K562 (cell line): ENCODE data around the gene PTCH2. TPM values are rescaled to one million over a fixed set of nuclear protein-coding genes. Genes with fewer than 3 reads are reported as not detected.
A peak's percentile ranks its signal among the peaks of the same experiment; 100 is the strongest.

ENCODE experiments used
- CREBBP ChIP-seq: IDR thresholded peaks from one replicate; pipeline ENCODE4 v1.6.1; 2012; ENCODE audit warnings: low read depth, mild to moderate bottlenecking, control low read depth, inconsistent platforms, low read length
- DACH1 ChIP-seq: fragments of 450-650 bp; IDR thresholded peaks from 2 replicates; pipeline ENCODE4 v1.6.1; 2018; ENCODE audit not compliant: partially characterized antibody
- DNMT1 ChIP-seq: fragments of 450-650 bp; IDR thresholded peaks from 2 replicates; pipeline ENCODE4 v1.6.1; 2016; ENCODE audit warnings: antibody characterized with exemption, mild to moderate bottlenecking
- EGR1 ChIP-seq: fragments of 450-650 bp; conservative IDR thresholded peaks from 2 replicates; pipeline ENCODE4 v1.6.1; 2017; ENCODE audit warnings: mild to moderate bottlenecking
- ELF1 ChIP-seq: fragments of 200-800 bp; sonication (Bioruptor generic); IDR thresholded peaks from 2 replicates; pipeline ENCODE4 v1.6.1; 2016; ENCODE audit warnings: missing genetic modification characterization, missing compliant biosample characterization
- FOXJ2 ChIP-seq: fragments of 200-800 bp; sonication (Bioruptor generic); IDR thresholded peaks from 2 replicates; pipeline ENCODE4 v1.6.1; 2016; ENCODE audit warnings: missing genetic modification characterization, missing compliant biosample characterization
- GTF2E2 ChIP-seq: fragments of 200-800 bp; sonication (Bioruptor generic); IDR thresholded peaks from 2 replicates; pipeline ENCODE4 v1.6.1; 2016; ENCODE audit warnings: missing genetic modification characterization, missing compliant biosample characterization
- HNRNPK ChIP-seq: fragments of 200-400 bp; formaldehyde crosslinking; IDR thresholded peaks from one replicate; pipeline ENCODE4 v1.6.1; 2018; ENCODE audit warnings: mild to moderate bottlenecking, low read depth, low read length; ENCODE audit not compliant: poor library complexity, severe bottlenecking
- KAT7 ChIP-seq: sonication (generic); formaldehyde crosslinking; IDR thresholded peaks from 2 replicates; pipeline ENCODE4 v1.8.0; 2022; ENCODE audit warnings: missing genetic modification reagents, mild to moderate bottlenecking, borderline replicate concordance
- KLF10 ChIP-seq: fragments of 250-450 bp; sonication (Bioruptor Pico); IDR thresholded peaks from 2 replicates; pipeline ENCODE4 v1.6.1; 2021; ENCODE audit warnings: matching md5 sums
- PHTF2 ChIP-seq: fragments of 250-450 bp; sonication (Bioruptor Pico); IDR thresholded peaks from 2 replicates; pipeline ENCODE4 v1.5.0; 2021; ENCODE audit warnings: mild to moderate bottlenecking
- SIN3A ChIP-seq, 2 experiments: fragments of 150-350 bp in 1 of 2; IDR thresholded peaks; 2 replicates each; pipeline ENCODE4 v1.6.1; 2011 to 2016; ENCODE audit warnings: borderline replicate concordance in 2 of 2, low read depth in 2 of 2, low read length in 2 of 2, mild to moderate bottlenecking in 2 of 2, moderate library complexity in 2 of 2; ENCODE audit not compliant: control insufficient read depth in 1 of 2
- SMARCA5 ChIP-seq: fragments of 450-650 bp; IDR thresholded peaks from 2 replicates; pipeline ENCODE4 v1.6.1; 2016
- ZNF146 ChIP-seq: IDR thresholded peaks from one replicate; pipeline ENCODE4 v1.6.1; 2018; ENCODE audit warnings: missing compliant biosample characterization; ENCODE audit not compliant: unreplicated experiment
- polyA plus RNA-seq, 8 experiments: library from polyadenylated mRNA; depleted of rRNA in 4 of 8; stranded (reverse) in 5 of 8; unstranded in 3 of 8; fragments of >200 nt; fragmentation: Nextera tagmentation in 2 of 8; fragmentation: Illumina TruSeq in 1 of 8; extraction: Ambion mirVana in 2 of 8; extraction: Trizol in 1 of 8; gene quantifications; 2 replicates each; pipeline versions ENCODE4 v1.2.1 to v1.2.3, GENCODE V29; 2011 to 2014; ENCODE audit warnings: inconsistent platforms in 1 of 8, missing spikeins in 1 of 8
- total RNA-seq, 7 experiments: library from RNA; depleted of rRNA in 6 of 7; stranded (reverse); fragments of >200 nt in 6 of 7; fragmentation: Illumina TruSeq in 2 of 7; extraction: Trizol in 2 of 7; gene quantifications; 2 replicates each; pipeline versions ENCODE4 v1.2.1 to v1.2.3, GENCODE V29; 2011 to 2021; ENCODE audit warnings: low replicate concordance in 1 of 7
- TF ChIP-seq, protein P1 (sequence below): sonication (generic); formaldehyde crosslinking; IDR thresholded peaks from 2 replicates; pipeline ENCODE4 v1.8.0; 2022; ENCODE audit warnings: mild to moderate bottlenecking, low read depth, missing genetic modification reagents
- TF ChIP-seq, protein P2 (sequence below), 2 experiments: IDR thresholded peaks; 2 replicates each; pipeline ENCODE4 v1.6.1; 2011; ENCODE audit warnings: borderline replicate concordance in 1 of 2, control low read depth in 1 of 2, low read depth in 1 of 2, low read length in 1 of 2, mild to moderate bottlenecking in 1 of 2, mixed read lengths in 1 of 2, moderate library complexity in 1 of 2; ENCODE audit not compliant: insufficient read depth in 1 of 2, insufficient read length in 1 of 2, poor library complexity in 1 of 2, severe bottlenecking in 1 of 2; ENCODE audit errors: extremely low read depth in 1 of 2
- TF ChIP-seq, protein P3 (sequence below): fragments of 250-450 bp; sonication (Bioruptor Pico); IDR thresholded peaks from 2 replicates; pipeline ENCODE4 v1.4.0; 2020; ENCODE audit warnings: mild to moderate bottlenecking
- TF ChIP-seq, protein P4 (sequence below): fragments of 450-650 bp; IDR thresholded peaks from 2 replicates; pipeline ENCODE4 v1.6.1; 2016; ENCODE audit warnings: mild to moderate bottlenecking

Gene PTCH2
- total and polyA plus RNA-seq, 9 of the 15 experiments (the other 6 are each of a cell fraction or from before 2014, with no cell fraction given), result 0.15 to 27.3 (median 0.48) TPM; not detected in 1

DNA sequence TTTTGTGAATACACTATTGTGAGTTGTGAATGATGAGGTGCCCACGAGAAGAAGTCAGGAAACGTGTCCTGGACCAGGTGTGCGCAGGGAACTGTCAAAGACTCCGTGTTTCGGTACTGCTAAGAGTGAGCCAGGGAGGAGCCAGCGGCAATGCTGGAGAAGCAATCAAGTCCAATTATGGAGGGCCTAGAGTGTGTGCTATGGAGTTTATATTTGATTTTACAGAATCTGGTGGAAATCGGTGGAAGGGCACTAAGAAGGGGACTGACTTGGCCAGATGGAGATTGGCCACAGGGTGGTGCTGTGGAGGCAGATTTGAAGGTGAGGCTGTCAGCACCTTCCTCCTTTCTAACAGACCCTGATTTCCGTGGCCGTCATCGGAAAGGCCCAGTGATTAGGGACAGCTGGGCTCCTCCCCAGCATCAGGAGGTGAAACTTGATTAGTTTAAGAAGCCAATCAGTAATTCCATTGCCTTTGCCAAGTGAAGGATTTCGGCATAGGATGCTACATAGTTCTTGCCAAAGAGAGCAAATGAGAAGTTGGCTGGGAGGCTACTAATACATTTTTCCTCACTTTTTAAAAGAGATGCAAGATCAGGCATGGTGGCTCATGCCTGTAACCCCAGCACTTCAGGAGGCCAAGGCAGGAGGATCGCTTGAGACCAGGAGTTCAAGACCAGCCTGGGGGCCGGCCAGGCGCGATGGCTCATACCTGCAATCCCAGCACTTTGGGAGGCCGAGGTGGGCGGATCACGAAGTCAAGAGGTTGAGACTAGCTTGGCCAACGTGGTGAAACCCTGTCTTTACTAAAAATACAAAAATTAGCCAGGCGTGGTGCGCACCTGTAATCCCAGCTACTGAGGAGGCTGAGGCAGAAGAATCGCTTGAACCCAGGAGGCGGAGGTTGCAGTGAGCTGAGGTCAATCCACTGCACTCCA, 7.0 kb downstream of the PTCH2 start (continued):
- no peak for TF ChIP-seq SMARCA5
- no peak for TF ChIP-seq CREBBP
- no peak for TF ChIP-seq KLF10 (CRISPR knock-in tag)
- TF ChIP-seq, protein P1, sequence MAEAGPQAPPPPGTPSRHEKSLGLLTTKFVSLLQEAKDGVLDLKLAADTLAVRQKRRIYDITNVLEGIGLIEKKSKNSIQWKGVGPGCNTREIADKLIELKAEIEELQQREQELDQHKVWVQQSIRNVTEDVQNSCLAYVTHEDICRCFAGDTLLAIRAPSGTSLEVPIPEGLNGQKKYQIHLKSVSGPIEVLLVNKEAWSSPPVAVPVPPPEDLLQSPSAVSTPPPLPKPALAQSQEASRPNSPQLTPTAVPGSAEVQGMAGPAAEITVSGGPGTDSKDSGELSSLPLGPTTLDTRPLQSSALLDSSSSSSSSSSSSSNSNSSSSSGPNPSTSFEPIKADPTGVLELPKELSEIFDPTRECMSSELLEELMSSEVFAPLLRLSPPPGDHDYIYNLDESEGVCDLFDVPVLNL (CRISPR knock-in tag), result no peak
- TF ChIP-seq SIN3A (IDR thresholded peaks at IDR 0.05; ENCODE audit: borderline replicate concordance in 2 of 2, control insufficient read depth in 1 of 2, low read depth in 2 of 2, low read length in 2 of 2), result no peak
- TF ChIP-seq, protein P2, sequence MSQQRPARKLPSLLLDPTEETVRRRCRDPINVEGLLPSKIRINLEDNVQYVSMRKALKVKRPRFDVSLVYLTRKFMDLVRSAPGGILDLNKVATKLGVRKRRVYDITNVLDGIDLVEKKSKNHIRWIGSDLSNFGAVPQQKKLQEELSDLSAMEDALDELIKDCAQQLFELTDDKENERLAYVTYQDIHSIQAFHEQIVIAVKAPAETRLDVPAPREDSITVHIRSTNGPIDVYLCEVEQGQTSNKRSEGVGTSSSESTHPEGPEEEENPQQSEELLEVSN (IDR thresholded peaks at IDR 0.05; ENCODE audit: borderline replicate concordance in 1 of 2, extremely low read depth in 1 of 2, insufficient read depth in 1 of 2, insufficient read length in 1 of 2, low read depth in 1 of 2, low read length in 1 of 2, poor library complexity in 1 of 2, severe bottlenecking in 1 of 2), result no peak
- TF ChIP-seq HNRNPK, result no peak
- TF ChIP-seq GTF2E2, result no peak
- TF ChIP-seq ELF1 (tag), result no peak
- TF ChIP-seq, protein P3, sequence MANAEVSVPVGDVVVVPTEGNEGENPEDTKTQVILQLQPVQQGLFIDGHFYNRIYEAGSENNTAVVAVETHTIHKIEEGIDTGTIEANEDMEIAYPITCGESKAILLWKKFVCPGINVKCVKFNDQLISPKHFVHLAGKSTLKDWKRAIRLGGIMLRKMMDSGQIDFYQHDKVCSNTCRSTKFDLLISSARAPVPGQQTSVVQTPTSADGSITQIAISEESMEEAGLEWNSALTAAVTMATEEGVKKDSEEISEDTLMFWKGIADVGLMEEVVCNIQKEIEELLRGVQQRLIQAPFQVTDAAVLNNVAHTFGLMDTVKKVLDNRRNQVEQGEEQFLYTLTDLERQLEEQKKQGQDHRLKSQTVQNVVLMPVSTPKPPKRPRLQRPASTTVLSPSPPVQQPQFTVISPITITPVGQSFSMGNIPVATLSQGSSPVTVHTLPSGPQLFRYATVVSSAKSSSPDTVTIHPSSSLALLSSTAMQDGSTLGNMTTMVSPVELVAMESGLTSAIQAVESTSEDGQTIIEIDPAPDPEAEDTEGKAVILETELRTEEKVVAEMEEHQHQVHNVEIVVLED (CRISPR knock-in tag), result 0 out of 2 replicates have a peak, but pooled peaks have one; percentile 7
- TF ChIP-seq DACH1, result no peak
- no peak for TF ChIP-seq DNMT1
- TF ChIP-seq EGR1, result no peak
- TF ChIP-seq, protein P4, sequence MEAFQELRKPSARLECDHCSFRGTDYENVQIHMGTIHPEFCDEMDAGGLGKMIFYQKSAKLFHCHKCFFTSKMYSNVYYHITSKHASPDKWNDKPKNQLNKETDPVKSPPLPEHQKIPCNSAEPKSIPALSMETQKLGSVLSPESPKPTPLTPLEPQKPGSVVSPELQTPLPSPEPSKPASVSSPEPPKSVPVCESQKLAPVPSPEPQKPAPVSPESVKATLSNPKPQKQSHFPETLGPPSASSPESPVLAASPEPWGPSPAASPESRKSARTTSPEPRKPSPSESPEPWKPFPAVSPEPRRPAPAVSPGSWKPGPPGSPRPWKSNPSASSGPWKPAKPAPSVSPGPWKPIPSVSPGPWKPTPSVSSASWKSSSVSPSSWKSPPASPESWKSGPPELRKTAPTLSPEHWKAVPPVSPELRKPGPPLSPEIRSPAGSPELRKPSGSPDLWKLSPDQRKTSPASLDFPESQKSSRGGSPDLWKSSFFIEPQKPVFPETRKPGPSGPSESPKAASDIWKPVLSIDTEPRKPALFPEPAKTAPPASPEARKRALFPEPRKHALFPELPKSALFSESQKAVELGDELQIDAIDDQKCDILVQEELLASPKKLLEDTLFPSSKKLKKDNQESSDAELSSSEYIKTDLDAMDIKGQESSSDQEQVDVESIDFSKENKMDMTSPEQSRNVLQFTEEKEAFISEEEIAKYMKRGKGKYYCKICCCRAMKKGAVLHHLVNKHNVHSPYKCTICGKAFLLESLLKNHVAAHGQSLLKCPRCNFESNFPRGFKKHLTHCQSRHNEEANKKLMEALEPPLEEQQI, result no peak
- TF ChIP-seq PHTF2 (CRISPR knock-in tag), result no peak
- no peak for TF ChIP-seq KAT7 (CRISPR knock-in tag)
- TF ChIP-seq ZNF146 (CRISPR knock-in tag), result no peak
- TF ChIP-seq FOXJ2 (tag), result no peak
